ENCODE results near the gene CHST9.

GRCh38 chr18:27214831-27215230 is 29.7 kb upstream of the CHST9 start:
- TF ChIP-seq, protein P1, sequence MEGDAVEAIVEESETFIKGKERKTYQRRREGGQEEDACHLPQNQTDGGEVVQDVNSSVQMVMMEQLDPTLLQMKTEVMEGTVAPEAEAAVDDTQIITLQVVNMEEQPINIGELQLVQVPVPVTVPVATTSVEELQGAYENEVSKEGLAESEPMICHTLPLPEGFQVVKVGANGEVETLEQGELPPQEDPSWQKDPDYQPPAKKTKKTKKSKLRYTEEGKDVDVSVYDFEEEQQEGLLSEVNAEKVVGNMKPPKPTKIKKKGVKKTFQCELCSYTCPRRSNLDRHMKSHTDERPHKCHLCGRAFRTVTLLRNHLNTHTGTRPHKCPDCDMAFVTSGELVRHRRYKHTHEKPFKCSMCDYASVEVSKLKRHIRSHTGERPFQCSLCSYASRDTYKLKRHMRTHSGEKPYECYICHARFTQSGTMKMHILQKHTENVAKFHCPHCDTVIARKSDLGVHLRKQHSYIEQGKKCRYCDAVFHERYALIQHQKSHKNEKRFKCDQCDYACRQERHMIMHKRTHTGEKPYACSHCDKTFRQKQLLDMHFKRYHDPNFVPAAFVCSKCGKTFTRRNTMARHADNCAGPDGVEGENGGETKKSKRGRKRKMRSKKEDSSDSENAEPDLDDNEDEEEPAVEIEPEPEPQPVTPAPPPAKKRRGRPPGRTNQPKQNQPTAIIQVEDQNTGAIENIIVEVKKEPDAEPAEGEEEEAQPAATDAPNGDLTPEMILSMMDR (IDR thresholded peaks at IDR 0.05) = no peak
- TF ChIP-seq EP300 (IDR thresholded peaks at IDR 0.05) = no peak
- TF ChIP-seq POLR2A (IDR thresholded peaks at IDR 0.05) = no peak
